ENCODE measurements around the gene PPP3R1.

Gene PPP3R1

GRCh38 chr2:68263632-68264031 lies 11.3 kb upstream of the PPP3R1 start:
- no peak for DNase-seq (ENCODE audit: extremely low read depth in 1 of 2, low read depth in 1 of 2)

DNA sequence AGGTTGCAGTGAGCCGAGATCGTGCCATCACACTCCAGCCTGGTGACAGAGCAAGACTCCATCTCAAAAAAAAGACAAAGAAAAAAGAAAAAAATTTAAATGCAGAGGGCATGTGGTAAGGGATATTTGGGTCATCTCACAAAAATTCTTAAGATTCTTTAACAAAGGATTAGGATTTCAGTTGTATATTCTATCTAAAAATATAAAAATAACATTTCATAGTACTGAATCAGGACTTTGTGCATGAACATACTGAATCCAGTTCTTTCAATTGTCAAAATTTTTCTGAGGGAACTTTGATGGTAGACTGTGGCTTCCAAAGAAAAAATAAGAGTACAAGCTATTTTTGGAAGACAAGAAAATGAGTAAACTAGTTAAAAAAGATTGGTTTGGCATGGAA lies 6.5 kb upstream of the PPP3R1 start:
- DNase-seq (ENCODE audit: extremely low read depth in 1 of 2, low read depth in 1 of 2), result no peak

- no peak for DNase-seq (ENCODE audit: extremely low read depth in 1 of 2, low read depth in 1 of 2)
These were observed 3.7 kb upstream of the PPP3R1 start for GRCh38 chr2:68256093-68256450.

- no peak for DNase-seq (ENCODE audit: extremely low read depth in 1 of 2, low read depth in 1 of 2)
These were observed 1.1 kb upstream of the PPP3R1 start for GRCh38 chr2:68253219-68254068.

DNA sequence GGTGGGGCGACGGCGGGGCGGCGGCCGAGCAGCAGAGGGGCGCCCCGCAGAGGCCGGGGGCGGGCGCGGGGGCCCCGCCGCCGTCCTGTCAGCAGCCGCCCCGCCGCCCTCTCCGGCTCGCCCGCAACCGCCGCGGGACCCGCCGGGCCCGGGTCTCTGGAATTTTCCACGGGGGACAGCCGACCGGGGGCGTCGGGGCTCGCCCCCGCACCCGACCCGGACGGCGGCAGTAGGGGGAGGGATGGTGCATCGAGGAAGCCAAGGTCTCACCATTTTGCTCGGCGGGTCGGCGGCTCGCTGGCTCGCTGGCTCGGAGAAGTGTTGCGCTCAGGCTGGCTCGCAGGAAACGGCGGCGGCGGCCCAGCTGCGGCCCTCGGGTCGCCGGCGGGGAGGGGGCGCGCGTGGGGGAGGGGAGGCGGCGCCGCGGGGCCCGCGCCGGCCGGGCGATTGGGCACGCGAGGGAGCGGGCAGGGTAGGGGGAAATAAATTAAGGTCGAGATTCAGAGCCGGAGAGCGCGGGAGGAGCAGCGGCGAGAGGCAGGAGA lies 405 bp downstream of the PPP3R1 start:
- peak; percentile 5 to 8 for DNase-seq (ENCODE audit: extremely low read depth in 1 of 2, low read depth in 1 of 2)

DNA sequence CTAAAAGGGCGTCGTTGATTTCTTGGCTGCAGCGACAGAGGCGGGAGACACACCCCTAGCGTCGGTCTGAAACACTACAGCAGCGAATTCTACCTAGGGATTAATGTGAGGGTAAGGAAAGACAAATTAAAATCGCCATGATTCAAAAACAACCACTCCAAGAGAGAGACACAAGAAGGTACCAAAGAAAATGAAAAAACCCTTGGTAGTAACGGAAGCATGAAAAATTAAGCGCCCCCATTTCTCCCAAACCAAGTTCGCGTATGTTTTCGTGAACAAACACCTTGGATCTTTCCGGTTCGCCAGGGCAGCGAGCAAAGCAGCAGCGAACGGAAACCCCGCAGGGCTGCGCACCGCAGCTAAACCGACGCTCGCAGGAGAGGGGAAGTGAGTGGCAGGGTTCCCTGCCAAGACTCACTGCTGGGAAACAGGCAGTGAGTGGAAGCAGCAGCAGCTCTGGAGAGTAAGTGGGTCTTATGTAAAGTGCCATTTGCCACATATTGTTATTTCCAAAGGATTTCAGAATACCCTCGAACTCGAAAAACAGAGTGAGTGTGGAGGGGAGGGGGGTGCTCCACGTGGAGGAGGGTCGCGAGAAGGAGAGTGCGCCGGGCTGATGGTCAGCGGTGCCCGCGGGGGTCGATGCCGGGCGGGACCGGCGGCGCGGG lies 1.0 kb downstream of the PPP3R1 start:
- peak; percentile 26 to 62 for DNase-seq (ENCODE audit: extremely low read depth in 1 of 2, low read depth in 1 of 2)

DNA sequence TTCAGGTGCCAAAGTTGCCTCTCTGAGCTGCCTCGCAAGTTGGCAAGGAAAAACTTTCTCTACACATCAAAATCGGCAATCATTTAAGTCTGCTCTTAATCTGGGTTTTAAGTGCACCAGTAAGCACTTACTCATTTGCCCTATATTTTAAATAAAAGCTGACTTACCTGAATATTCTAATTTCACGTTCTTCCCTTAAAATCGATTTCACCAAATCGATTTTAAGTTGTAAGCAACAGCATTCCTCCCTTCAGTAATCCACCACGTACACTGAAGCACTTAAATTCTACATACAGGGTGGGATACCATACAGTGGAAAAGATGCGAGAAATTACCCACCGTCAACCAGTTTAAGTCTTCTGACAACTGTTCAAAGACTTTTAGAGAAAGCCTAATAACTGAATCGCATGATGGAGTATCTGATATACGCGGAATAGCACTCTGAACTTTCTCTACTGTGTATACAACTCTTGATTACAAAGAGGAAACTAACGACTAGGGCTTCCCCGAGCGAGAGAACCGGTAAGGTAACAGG lies 1.6 kb downstream of the PPP3R1 start:
- DNase-seq (ENCODE audit: extremely low read depth in 1 of 2, low read depth in 1 of 2), result no peak

DNA sequence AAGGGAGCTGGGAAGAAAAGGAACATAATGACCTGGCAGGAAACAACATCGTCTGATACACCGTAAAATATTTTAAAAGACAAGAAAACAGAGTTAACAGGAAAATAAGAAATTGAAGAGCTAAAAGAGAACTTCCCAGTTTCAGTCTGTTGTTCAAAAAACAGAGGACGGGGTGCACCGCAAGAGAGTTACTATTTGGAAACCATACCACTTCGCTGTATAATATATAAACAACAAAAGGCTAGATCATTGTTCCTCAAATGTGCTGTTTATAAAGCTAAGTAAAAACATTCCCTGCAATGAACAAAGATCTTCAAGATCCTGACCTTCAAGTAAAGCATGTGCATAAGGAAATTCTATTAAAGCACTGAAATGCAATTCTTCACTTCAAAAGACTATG lies 2.1 kb downstream of the PPP3R1 start:
- DNase-seq (ENCODE audit: extremely low read depth in 1 of 2, low read depth in 1 of 2), result no peak

DNA sequence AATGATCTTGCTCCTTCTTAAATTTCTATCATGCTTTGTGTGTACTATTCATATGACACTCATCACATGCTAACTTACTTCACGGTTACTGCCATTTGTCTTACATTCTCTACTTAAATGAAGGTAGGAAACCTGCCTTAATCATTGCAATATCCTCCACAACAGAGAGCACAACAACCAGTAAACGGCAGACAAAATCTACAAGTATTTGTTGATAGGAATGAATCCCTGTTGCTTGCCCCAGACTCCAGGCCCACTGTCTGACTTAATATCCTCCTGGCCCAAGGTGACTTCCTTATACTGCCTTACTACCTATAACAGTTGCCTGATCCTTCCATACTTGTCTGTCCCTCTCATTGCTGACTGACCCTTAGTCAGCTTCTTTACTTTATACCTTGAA lies 3.5 kb downstream of the PPP3R1 start:
- no peak for DNase-seq (ENCODE audit: extremely low read depth in 1 of 2, low read depth in 1 of 2)

DNA sequence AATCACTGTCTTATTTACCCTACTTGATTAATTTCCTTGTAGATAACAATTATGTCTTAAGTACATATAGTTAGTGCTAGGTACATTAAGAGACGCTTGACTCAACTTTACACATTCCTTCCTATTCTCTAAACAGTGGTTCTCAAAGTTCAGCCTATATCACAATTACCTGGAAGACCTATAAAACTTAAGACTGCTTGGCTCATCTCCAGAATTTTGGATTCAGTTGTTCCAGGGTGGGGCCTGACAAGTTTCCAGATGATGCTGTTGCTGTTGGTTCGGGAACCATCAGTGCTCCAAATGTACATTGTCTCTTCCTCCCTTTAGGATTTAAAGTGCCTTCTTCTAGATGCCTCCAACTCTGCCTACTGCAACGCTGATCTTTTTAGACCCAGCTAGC lies 4.0 kb downstream of the PPP3R1 start:
- no peak for DNase-seq (ENCODE audit: extremely low read depth in 1 of 2, low read depth in 1 of 2)

- no peak for DNase-seq (ENCODE audit: extremely low read depth in 1 of 2, low read depth in 1 of 2)
These were observed 5.9 kb downstream of the PPP3R1 start for GRCh38 chr2:68246396-68246795.

GRCh38 chr2:68245672-68246071 lies 6.7 kb downstream of the PPP3R1 start:
- DNase-seq (ENCODE audit: extremely low read depth in 1 of 2, low read depth in 1 of 2), result no peak

DNA sequence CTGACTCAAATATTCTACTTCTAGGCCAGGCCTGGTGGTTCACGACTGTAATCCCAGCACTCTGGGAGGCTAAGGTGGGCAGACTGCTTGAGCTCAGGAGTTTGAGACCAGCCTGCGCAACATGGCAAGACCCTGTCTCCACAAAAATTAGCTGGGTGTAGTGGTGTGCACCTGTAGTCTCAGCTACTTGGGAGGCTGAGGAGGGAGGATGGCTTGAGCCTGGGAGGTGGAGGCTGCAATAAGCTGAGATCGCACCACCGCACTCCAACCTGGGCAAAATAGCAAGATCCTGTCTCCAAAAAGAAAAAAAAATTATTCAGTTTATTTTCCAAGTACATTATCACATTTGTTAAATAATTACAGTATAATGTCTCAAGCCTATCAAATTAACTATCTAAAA lies 7.3 kb downstream of the PPP3R1 start:
- DNase-seq (ENCODE audit: extremely low read depth in 1 of 2, low read depth in 1 of 2), result no peak

GRCh38 chr2:68244456-68244855 lies 7.9 kb downstream of the PPP3R1 start:
- DNase-seq (ENCODE audit: extremely low read depth in 1 of 2, low read depth in 1 of 2), result no peak

DNA sequence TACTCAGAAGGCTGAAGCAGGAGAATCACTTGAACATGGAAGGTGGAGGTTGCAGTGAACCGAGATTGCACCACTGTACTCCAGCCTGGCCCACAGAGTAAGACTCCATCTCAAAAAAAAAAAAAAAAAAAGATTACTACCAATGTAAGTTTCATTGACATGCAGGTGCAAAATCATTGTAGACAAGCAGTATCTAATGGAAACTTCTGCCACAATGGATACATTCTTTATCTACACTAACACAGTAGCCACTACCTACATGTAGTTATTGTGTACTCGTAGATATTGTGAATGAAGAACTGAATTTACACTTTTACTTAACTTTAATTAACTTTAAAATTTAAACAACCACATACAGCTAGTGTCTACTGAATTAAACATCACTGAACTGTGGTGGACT lies 10.6 kb downstream of the PPP3R1 start:
- DNase-seq (ENCODE audit: extremely low read depth in 1 of 2, low read depth in 1 of 2), result no peak

DNA sequence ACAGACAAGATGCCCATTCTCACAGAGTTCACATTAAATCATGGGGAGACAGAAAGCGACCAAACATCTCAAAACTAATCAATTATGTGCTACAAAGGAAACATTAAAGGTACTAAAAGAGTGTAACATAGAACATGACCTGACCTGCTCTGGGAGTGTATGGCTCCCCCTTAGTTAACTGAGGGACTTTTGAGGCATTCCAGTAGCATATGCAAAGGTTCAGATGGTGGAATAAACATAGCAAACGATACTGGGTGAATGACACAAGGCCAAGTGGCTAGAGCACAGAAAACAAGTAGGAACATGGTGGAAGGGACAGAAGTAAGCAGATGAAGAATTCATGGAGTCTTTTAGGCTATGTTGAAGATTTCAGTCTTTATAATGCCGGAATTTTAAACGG lies 11.9 kb downstream of the PPP3R1 start:
- no peak for DNase-seq (ENCODE audit: extremely low read depth in 1 of 2, low read depth in 1 of 2)

GRCh38 chr2:68238955-68239822 lies 13.1 kb downstream of the PPP3R1 start:
- DNase-seq (ENCODE audit: extremely low read depth in 1 of 2, low read depth in 1 of 2), result no peak

DNA sequence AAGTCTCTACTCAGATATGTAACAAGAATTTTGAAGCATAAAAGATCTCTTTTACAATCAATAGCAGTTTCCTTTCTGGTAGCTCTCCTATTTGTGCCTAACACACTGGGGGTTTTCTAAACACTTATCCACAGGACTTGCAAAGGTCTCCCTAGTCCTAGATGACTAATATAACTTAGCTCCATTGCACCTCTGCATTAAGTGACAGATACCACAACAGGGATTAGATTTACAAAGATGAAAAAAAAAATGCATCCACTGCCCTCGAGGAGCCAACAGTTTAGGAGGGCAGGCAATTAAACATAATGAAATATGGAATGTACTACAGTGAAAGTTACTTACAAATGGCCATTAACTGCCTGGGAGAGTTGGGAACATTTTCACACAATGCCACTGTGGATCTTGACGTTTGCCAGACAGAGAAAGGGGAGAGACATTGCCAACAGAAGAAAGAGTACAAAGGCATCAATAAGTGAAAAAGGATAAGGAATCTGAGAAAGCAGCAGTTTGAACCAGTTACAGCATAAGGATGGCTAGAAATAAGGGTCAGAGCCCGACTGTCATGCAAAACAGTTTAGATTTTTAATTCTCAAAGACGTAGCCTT lies 14.3 kb downstream of the PPP3R1 start:
- no peak for DNase-seq (ENCODE audit: extremely low read depth in 1 of 2, low read depth in 1 of 2)

- DNase-seq (ENCODE audit: extremely low read depth in 1 of 2, low read depth in 1 of 2), result no peak
These were observed 14.9 kb downstream of the PPP3R1 start for GRCh38 chr2:68237404-68237803.

GRCh38 chr2:68236876-68237275 lies 15.5 kb downstream of the PPP3R1 start:
- no peak for DNase-seq (ENCODE audit: extremely low read depth in 1 of 2, low read depth in 1 of 2)

Data from stimulated activated CD8-positive, alpha-beta memory T cell treated with anti-CD3 and anti-CD28 coated beads, Interleukin-7, amount 100 ng/mL, for 48 hours (primary cell).